ENCODE results near the gene SLC25A45.

DNA sequence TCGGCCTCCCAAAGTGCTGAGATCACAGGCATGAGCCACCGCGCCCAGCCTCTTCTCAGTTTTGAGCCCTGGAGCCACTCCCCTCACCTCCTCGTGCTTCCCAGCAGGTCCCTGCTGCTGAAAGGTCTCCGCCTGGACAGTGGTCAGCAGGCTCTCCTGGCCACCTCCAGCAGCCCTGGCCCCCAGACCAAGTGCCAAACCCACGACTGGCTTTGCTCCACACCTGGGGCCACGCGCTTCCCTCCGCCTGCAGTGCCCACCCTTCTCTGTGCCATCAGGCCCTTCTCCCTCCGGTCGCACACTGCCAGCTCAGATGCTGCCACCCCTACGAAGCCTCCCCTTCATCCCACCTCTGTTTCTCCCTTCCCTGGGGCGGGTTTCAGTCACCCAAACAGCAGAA, 16.8 kb upstream of the SLC25A45 start:
- TF ChIP-seq, protein P1, sequence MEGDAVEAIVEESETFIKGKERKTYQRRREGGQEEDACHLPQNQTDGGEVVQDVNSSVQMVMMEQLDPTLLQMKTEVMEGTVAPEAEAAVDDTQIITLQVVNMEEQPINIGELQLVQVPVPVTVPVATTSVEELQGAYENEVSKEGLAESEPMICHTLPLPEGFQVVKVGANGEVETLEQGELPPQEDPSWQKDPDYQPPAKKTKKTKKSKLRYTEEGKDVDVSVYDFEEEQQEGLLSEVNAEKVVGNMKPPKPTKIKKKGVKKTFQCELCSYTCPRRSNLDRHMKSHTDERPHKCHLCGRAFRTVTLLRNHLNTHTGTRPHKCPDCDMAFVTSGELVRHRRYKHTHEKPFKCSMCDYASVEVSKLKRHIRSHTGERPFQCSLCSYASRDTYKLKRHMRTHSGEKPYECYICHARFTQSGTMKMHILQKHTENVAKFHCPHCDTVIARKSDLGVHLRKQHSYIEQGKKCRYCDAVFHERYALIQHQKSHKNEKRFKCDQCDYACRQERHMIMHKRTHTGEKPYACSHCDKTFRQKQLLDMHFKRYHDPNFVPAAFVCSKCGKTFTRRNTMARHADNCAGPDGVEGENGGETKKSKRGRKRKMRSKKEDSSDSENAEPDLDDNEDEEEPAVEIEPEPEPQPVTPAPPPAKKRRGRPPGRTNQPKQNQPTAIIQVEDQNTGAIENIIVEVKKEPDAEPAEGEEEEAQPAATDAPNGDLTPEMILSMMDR (IDR thresholded peaks at IDR 0.05; ENCODE audit: low read length) = no peak
- no peak for TF ChIP-seq EZH2 (optimal IDR thresholded peaks at IDR 0.05; ENCODE audit: low read depth, low read length)
- TF ChIP-seq EZH2phosphoT487 (IDR thresholded peaks at IDR 0.05; ENCODE audit: low read length) = no peak

Measured in MM.1S (cell line).